Peyer's patch (tissue), 4 donors: ENCODE data around the gene TC2N.

Source experiments
- CTCF ChIP-seq, 6 experiments: fragments of 450-650 bp in 4 of 6; fragments of 200-600 bp in 2 of 6; sonication (generic) in 1 of 6; IDR thresholded peaks; one replicate each; pipeline ENCODE4 v1.5.1; 2017 to 2019; ENCODE audit warnings: antibody characterized with exemption in 6 of 6, mild to moderate bottlenecking in 3 of 6, moderate library complexity in 1 of 6
- POLR2A ChIP-seq, 2 donors: fragments of 450-650 bp; IDR thresholded peaks; one replicate each; pipeline ENCODE4 v1.5.1; 2017; ENCODE audit warnings: antibody characterized with exemption in 2 of 2, mild to moderate bottlenecking in 2 of 2, moderate library complexity in 2 of 2

- TF ChIP-seq CTCF (IDR thresholded peaks at IDR 0.05) = no peak
- TF ChIP-seq POLR2A (IDR thresholded peaks at IDR 0.05) = no peak
Observed at GRCh38 chr14:91866511-91867295, 633 bp downstream of the TC2N start.
